Fibroblast of skin of right quadriceps (primary cell): Measurements from ENCODE around the gene IL23A.
"Not testable (repeated sequence)": the region's sequence is repeated elsewhere in the genome, so short reads cannot be mapped to it uniquely, and the experiment has no call there.

Experiments used
- DNase-seq: peaks from one replicate; pipeline ENCODE4 v3.0.0-alpha.2; 2013

Gene IL23A, protein sequence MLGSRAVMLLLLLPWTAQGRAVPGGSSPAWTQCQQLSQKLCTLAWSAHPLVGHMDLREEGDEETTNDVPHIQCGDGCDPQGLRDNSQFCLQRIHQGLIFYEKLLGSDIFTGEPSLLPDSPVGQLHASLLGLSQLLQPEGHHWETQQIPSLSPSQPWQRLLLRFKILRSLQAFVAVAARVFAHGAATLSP

GRCh38 chr12:56338308-56339157 lies at the start of gene IL23A:
TSS of gene IL23A (plus strand) at chr12:56338884. CDS start at chr12:56339045, 161 bp downstream.
- DNase-seq: peak; percentile 17

DNA sequence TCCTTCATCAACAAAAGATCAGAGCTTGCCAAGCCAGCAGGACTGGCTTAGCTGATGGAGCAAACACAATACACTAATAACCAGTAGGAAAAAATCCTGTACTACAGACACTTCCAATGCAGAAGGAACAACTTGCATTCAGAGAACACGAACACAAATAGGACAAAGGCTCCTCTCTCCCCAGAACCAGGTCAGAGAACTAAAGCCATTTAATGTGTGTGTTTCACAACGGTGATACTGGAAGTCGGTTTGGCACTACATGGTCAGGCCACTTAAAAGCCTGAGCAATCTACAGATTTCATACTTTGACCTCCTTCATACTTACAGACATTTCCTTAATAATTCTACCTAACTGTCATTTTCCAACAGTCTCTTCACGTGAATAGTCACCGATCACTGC lies 44.9 kb upstream of the IL23A start:
- DNase-seq: no peak

DNA sequence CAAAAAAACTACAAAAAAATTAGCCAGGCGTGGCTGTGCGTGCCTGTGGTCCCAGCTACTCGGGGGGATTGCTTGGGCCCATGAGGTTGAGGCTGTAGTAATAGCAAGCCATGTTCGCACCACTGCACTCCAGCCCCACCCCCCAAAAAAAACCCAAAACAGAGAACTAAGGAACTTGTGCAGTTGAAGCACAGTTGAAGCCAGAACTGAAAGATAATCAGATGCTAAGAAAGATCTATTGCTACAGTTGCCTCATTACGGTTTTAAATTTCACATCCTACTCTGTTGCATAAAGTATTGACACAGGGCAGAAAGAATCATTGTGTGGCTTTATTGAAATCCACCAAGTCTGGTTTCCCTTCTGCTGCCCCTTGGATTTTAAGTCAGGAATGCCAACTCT lies 42.4 kb upstream of the IL23A start:
- no peak for DNase-seq

DNA sequence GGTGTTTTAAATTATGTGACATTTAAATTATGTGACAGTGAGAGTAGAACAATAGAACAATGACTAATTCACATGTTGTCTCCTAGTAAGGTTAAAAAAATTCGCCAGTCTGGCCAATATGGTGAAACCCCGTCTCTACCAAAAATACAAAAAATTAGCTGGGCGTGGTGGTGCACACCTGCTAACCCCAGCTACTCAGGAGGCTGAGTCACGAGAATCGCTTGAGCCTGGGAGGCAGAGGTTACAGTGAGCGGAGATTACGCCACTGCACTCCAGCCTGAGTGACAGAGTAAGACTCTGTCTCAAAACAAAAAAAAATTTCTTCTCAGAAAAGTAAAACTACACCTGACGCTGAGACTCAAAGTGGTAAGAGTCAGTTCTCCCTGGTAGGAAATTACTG lies 41.3 kb upstream of the IL23A start:
- DNase-seq: no peak

GRCh38 chr12:56298828-56299227 lies 39.9 kb upstream of the IL23A start:
- no peak for DNase-seq

- peak; percentile 11 for DNase-seq
Observed at GRCh38 chr12:56299308-56299852, 39.3 kb upstream of the IL23A start.

GRCh38 chr12:56299853-56300643 lies 38.6 kb upstream of the IL23A start, which contains the start of gene CS:
TSS of gene CS (minus strand) at chr12:56300330. CDS start at chr12:56300201, 129 bp downstream.
- DNase-seq: peak; percentile 98

DNA sequence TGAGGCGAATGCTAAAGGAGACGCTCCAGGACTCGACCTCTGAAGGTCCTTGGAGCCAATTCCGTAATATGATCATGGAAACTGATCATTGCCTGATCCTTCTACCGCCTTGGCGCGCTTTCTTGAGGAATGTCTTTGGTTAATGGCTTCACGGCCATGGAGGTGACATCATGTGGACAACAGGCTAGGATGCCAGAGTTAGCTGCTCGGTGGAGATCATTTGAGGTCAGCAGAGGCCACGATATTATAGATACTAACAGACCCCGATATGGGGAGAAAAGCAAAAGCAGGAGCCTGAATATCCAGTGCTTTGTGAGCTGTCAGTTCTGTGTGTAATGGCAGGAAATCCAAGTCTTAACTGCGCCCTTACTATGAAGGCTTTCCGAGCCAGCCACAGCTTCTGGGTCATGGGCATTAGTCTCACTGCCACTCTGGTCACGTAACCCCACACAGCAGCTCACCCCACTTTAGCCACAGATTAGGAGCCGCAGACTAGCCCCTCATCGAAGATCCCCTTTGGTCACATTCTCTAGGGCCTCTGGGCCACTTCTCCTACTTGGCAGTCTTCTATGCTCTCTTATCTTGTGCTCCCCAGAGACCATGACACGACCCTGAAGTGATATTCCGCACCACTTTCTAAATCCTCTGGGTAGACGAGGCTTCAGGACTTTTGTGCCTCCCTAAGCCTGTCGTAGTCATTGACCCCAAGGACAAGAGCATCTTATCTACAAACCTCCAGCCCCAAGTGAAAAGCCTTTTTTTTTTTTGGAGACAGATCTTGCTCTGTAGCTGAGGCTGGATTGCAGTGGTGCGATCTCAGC lies 37.8 kb upstream of the IL23A start:
- DNase-seq: no peak

DNA sequence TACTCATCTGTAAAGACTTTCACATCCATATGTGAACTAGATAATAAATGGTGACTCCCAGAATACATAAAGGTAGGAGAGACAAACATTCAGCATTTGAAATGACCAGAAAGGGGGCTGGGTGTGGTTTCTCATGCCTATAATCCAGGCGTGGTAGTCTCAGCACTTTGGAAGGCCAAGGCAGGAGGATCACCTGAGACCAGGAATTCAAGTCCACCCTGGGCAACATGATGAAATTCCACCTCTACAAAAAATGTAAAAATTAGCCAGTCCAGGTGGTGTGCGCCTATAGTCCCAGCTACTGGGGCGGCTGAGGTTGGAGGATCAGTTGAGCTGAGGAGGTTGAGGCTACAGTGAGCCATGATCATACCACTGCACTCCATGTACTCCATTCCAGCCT lies 34.4 kb upstream of the IL23A start:
- no peak for DNase-seq

DNA sequence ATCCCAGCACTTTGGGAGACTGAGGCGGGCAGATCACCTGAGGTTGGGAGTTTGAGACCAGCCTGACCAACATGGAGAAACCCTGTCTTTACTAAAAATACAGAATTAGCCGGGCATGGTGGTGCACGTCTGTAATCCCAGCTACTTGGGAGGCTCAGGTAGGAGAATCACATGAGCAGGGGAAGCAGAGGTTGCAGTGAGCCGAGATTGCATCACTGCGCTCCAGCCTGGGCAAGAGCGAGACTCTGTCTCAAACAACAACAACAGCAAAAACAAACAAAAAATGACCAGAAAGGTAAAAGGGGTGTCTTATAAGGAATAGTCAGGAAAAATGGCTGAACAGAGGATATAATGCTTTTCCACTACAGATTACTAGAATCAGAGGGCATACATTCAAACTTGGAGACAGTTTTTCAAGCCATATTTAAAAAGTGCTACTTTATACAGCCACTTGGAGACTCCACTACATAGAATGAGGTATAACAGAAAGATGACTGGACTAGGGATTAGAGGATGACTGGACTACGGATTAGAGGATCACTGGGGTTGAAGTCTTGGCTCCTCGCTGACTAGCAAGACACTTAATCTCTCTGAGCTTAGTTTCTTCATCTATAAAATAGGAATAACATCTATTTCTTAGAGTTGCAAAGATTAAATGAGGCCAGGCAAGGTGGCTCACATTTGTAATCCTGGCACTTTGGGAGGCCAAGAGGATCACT lies 33.7 kb upstream of the IL23A start:
- no peak for DNase-seq

GRCh38 chr12:56307221-56307965 lies 31.3 kb upstream of the IL23A start:
- no peak for DNase-seq

GRCh38 chr12:56308714-56309113 lies 30.0 kb upstream of the IL23A start:
- DNase-seq: no peak

- DNase-seq: no peak
Observed at GRCh38 chr12:56311003-56311402, 27.7 kb upstream of the IL23A start.

GRCh38 chr12:56315249-56315621 lies 23.4 kb upstream of the IL23A start:
- no peak for DNase-seq

DNA sequence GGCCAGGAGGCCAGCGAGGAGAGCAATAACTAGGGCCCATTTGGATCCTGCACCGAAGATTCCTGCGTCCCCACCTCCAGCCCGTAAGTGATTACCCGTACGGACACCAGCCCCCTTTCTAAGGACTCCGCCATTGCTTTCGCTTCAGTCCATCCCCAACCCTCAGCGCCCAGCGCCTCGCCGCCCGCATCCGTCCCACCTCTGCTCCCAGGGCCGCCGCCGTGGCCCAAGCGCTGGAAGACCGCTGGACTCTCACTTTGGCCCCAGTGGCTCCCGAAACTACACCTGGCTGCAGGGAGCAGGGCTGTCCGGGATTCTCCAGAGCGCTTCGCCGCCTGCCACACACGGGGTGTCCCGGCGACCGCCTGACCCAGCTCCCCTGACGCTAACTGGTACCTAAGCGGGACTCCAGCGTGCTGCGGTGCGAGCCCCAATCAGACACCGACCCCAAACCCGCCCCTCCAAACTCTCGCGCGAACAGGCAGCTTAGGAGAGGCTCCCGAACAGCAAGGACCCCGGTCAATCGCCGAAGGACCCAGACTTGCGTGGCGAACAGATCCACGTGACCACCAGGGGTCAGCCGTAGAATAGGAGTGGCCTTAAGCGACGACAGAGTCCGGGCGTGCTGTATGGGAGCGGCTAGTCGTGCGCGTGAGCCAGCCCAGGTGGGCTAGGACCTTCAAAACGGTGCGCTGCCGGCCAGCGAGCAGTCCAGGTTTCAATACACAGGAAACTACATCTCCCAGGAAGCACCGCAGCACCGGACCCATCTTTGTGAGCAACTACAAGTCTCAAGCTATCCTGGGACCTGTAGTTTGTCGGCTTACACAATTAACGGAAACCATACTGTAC lies 22.8 kb upstream of the IL23A start, which contains the start of gene CNPY2:
Gene CNPY2 (minus strand): TSS at position 367 of the 852 bp plus-strand sequence. CDS start 771 bp downstream, outside the sequence.
- DNase-seq: peak; percentile 96

GRCh38 chr12:56317675-56318074 lies 21.0 kb upstream of the IL23A start:
- DNase-seq: no peak

GRCh38 chr12:56321027-56321426 lies 17.7 kb upstream of the IL23A start:
- DNase-seq: no peak

DNA sequence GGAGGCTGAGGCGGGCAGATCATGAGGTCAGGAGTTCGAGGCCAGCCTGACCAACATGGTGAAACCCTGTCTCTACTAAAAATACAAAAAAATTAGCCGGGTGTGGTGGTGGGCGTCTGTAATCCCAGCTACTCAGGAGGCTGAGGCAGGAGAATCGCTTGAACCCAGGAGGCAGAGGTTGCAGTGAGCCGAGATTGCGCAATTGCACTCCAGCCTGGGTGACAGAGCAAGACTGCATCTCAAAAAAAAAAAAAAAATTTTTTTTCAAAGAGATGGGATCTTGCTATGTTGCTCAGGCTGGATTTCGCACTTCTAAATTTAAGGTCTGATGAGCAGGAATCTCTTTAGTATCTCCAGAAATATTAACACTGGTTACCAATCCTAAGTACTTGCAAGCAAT lies 17.1 kb upstream of the IL23A start:
- DNase-seq: not testable (repeated sequence)

- DNase-seq: no peak
Observed at GRCh38 chr12:56324206-56324605, 14.5 kb upstream of the IL23A start.

- DNase-seq: no peak
Observed at GRCh38 chr12:56326126-56326525, 12.6 kb upstream of the IL23A start.
